ENCODE measurements around the gene CDH22.

Gene CDH22

GRCh38 chr20:46308258-46309157 is at the start of gene CDH22:
Gene CDH22, minus strand, starts transcription at chr20:46308498. Its CDS starts 57,204 bp downstream, at chr20:46251294.
- peak; percentile 73 for DNase-seq

GRCh38 chr20:46357030-46357514 is 48.8 kb upstream of the CDH22 start:
- no peak for DNase-seq

GRCh38 chr20:46356195-46357029 is 48.1 kb upstream of the CDH22 start:
- no peak for DNase-seq

GRCh38 chr20:46355778-46356177 is 47.5 kb upstream of the CDH22 start:
- DNase-seq = no peak

GRCh38 chr20:46354920-46355654 is 46.8 kb upstream of the CDH22 start:
- DNase-seq = no peak

GRCh38 chr20:46354207-46354555 is 45.9 kb upstream of the CDH22 start:
- no peak for DNase-seq

GRCh38 chr20:46353500-46354206 is 45.4 kb upstream of the CDH22 start:
- no peak for DNase-seq

- no peak for DNase-seq
Measured at GRCh38 chr20:46352370-46352938, 44.2 kb upstream of the CDH22 start.

- DNase-seq = no peak
Measured at GRCh38 chr20:46351357-46352058, 43.2 kb upstream of the CDH22 start.

- no peak for DNase-seq
Measured at GRCh38 chr20:46350986-46351267, 42.6 kb upstream of the CDH22 start.

- no peak for DNase-seq
Measured at GRCh38 chr20:46350201-46350985, 42.1 kb upstream of the CDH22 start.

GRCh38 chr20:46349742-46350056 is 41.4 kb upstream of the CDH22 start:
- peak; percentile 14 for DNase-seq

GRCh38 chr20:46349035-46349741 is 40.9 kb upstream of the CDH22 start:
- peak; percentile 68 for DNase-seq

- peak; percentile 68 for DNase-seq
Measured at GRCh38 chr20:46347841-46348803, 39.8 kb upstream of the CDH22 start.

- no peak for DNase-seq
Measured at GRCh38 chr20:46346770-46347169, 38.5 kb upstream of the CDH22 start.

- DNase-seq = no peak
Measured at GRCh38 chr20:46344488-46345162, 36.3 kb upstream of the CDH22 start.

- DNase-seq = peak; percentile 36
Measured at GRCh38 chr20:46343975-46344357, 35.7 kb upstream of the CDH22 start.

GRCh38 chr20:46343348-46343974 is 35.2 kb upstream of the CDH22 start:
- DNase-seq = no peak

Data from COR-L47 (cell line).